ENCODE data around the gene DRAXIN. TPM values are rescaled to one million over a fixed set of nuclear protein-coding genes. Genes with fewer than 3 reads are reported as not detected.

The DRAXIN gene
- total RNA-seq, 4 donors from 2014 or later = 0.14 to 0.16 TPM; not detected in 2

- intact Hi-C loops (cut with DNase I; ENCODE audit: low total_unique reads) (loop anchor here (10.0 kb wide), 1 partner anchor 69 kb away; the partner anchor contains the start of genes CLCN6 and MTHFR), in situ Hi-C loops (cut with MboI; ENCODE audit: low pct_ligation_motif_present in 1 of 4, low pct_unique_long_range_greater_than_20kb in 1 of 4, low sequenced_read_pairs in 3 of 4) (no loop called here)
- Histone ChIP-seq H3K27me3 (no peaks in the 10 kb centered on the region), H3K36me3 (no peaks in the 10 kb centered on the region), H3K4me1 (peaks cover 6 to 45% (median 29%) of the 10 kb centered on the region in 4 donors), H3K9me3 (no peaks in the 10 kb centered on the region), H3K27ac (peak overlapping the region; percentile 77 to 90 (median 84)), H3K4me3 (peak overlapping the region in 2 of 4 donors; percentile 67 to 80)
- 36 to 56% methylated on average over 2 to 4 of the region's 4 CpGs for WGBS, 2 donors (ENCODE audit: low coverage in 1 of 2)
- TF ChIP-seq POLR2A (IDR thresholded peaks at IDR 0.05) (no peak), EP300 (IDR thresholded peaks at IDR 0.05; ENCODE audit: low read depth) (no peak), CTCF (IDR thresholded peaks at IDR 0.05) (no peak), POLR2AphosphoS5 (IDR thresholded peaks at IDR 0.05) (no peak)
- DNase-seq = no peak
These were observed 44.0 kb downstream of the DRAXIN start for GRCh38 chr1:11735531-11735853.

- intact Hi-C loops (cut with DNase I; ENCODE audit: low total_unique reads) = loop anchor here (10.0 kb wide), 1 partner anchor 69 kb away; the partner anchor contains the start of genes CLCN6 and MTHFR
- peak within 1 kb of the TSS; percentile 77 to 90 (median 84) for H3K27ac ChIP-seq
- peaks cover 6 to 39% (median 24%) of the 10 kb centered on the region in 4 donors for H3K4me1 ChIP-seq
- in situ Hi-C loops (cut with MboI; ENCODE audit: low pct_ligation_motif_present in 1 of 4, low pct_unique_long_range_greater_than_20kb in 1 of 4, low sequenced_read_pairs in 3 of 4) = no loop called here
- no peak for TF ChIP-seq EP300 (IDR thresholded peaks at IDR 0.05; ENCODE audit: low read depth)
- peak in 2 of 5 experiments; percentile 9 to 11 for TF ChIP-seq CTCF (IDR thresholded peaks at IDR 0.05)
- peak; percentile 18 to 42 (median 21) for TF ChIP-seq POLR2AphosphoS5 (IDR thresholded peaks at IDR 0.05)
- TF ChIP-seq POLR2A (IDR thresholded peaks at IDR 0.05) = no peak
- 0 to 1% methylated on average over 5 to 55 of the region's 59 CpGs for WGBS, 2 donors (ENCODE audit: low coverage in 1 of 2)
- H3K4me3 ChIP-seq = peak within 1 kb of the TSS; percentile 67 to 82 (median 78)
- DNase-seq = peak; percentile 96
- H3K27me3 ChIP-seq = no peaks in the 10 kb centered on the region
- no peaks in the 10 kb centered on the region for H3K36me3 ChIP-seq
- H3K9me3 ChIP-seq = no peaks in the 10 kb centered on the region
These were observed 44.6 kb downstream of the DRAXIN start, which contains the start of gene AGTRAP for GRCh38 chr1:11735854-11736745. AGTRAP (plus strand) TSS chr1:11736136; CDS start chr1:11736209, 73 bp downstream.

DNA sequence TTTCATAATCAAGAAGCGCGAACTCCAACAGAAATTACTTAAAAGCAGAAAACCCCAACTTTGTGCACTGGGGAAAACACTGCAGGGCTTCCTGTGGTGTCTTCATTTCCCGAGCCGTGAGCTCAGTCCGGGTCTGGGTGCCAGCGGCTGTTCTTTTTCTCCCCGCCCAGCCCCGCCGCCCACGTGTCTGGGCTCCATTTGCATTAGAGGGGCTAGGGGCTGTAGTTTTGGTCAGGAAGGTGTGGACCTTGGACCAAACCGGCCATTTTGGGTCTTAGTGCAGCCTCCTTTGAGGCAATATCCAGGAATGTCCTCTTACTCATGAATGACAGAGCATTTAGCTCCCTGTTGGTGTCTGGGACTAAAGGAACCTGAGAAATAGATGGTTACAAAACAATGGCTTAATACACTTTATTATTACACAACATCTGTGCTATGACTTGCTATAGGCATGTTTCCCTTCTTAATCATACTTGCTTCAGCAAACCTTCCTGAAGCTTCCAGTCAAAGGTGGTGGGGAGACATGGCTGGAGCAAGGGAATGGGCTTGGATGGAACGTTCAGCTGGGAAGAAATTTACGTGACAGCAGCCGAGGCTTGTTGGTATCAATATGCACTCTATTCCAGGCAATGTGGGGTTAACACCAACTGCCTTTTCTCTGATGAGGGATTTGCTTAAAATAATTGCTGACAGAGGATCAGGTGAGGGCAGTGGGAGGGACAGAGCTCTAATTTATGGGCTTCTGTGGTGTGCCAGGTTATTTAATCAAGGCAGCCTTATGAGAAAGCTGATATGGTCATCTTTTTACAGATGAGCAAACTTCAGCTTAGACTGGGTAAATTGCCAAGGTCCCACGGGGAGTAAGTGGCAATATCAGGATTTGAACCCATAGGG, 45.5 kb downstream of the DRAXIN start:
- Histone ChIP-seq H3K9me3 (no peaks in the 10 kb centered on the region), H3K27ac (peak overlapping the region; percentile 77 to 90 (median 84)), H3K4me3 (peak overlapping the region; percentile 67 to 82 (median 78)), H3K36me3 (no peaks in the 10 kb centered on the region), H3K4me1 (peaks cover 6 to 39% (median 21%) of the 10 kb centered on the region in 4 donors), H3K27me3 (no peaks in the 10 kb centered on the region)
- TF ChIP-seq CTCF (IDR thresholded peaks at IDR 0.05) = no peak
- no peak for TF ChIP-seq EP300 (IDR thresholded peaks at IDR 0.05; ENCODE audit: low read depth)
- TF ChIP-seq POLR2AphosphoS5 (IDR thresholded peaks at IDR 0.05) = peak in 1 of 3 donors; percentile 55
- TF ChIP-seq POLR2A (IDR thresholded peaks at IDR 0.05) = no peak
- in situ Hi-C loops (cut with MboI; ENCODE audit: low pct_ligation_motif_present in 1 of 4, low pct_unique_long_range_greater_than_20kb in 1 of 4, low sequenced_read_pairs in 3 of 4) (no loop called here), intact Hi-C loops (cut with DNase I; ENCODE audit: low total_unique reads) (loop anchor here (10.0 kb wide), 1 partner anchor 68 kb away; the partner anchor contains the start of genes CLCN6 and MTHFR)
- DNase-seq = peak; percentile 47
- 0 to 16% methylated on average over 1 to 15 of the region's 15 CpGs for WGBS, 2 donors (ENCODE audit: low coverage in 1 of 2)
